T47D (cell line): ENCODE data around the gene SNUPN.
A peak's percentile ranks its signal among the peaks of the same experiment; 100 is the strongest.
"Not testable (repeated sequence)": the region's sequence is repeated elsewhere in the genome, so short reads cannot be mapped to it uniquely, and the experiment has no call there.

ENCODE experiments used
- DNase-seq, 2 experiments: peaks; one replicate each; pipeline versions ENCODE4 v3.0.0 to v3.0.0-alpha.2; 2011 to 2012; ENCODE audit warnings: low read depth in 1 of 2, low spot score in 1 of 2
- JUND ChIP-seq: IDR thresholded peaks from 2 replicates; pipeline ENCODE4 v1.6.1; 2012; ENCODE audit warnings: low read depth
- in situ Hi-C: cut with HindIII; loops from 2 replicates; pipeline ENCODE4 v1.10.0; 2016; ENCODE audit warnings: low sequenced_read_pairs, low pct_unique_long_range_greater_than_20kb

SNUPN gene

DNA sequence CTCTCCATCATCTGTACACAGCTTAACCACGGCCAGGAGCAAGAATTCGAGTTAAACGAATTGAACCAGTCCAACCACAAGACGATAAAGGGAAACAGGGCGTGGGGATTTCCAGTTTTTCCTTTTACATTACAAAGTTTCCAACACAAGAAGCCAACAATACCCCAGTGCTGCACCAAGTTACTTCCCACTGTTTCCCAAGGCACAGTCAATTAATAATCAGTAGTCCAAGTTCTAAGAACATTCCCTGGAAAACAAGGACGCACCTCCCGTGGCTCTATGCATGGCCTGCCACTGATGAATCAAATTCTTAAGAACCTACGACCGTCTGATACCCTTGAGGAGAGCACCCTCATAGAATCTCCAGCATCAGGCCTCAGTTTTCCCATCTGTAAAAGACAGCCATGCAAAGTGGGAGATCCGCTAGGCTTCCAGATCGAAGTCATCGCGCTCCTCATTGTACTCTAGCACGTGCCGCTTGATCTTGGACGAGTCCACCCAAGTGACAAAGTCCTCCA lies 13.7 kb upstream of the SNUPN start:
- in situ Hi-C loops: no loop called here
- no peak for TF ChIP-seq JUND
- peak in 1 of 2 experiments; percentile 33 for DNase-seq

DNA sequence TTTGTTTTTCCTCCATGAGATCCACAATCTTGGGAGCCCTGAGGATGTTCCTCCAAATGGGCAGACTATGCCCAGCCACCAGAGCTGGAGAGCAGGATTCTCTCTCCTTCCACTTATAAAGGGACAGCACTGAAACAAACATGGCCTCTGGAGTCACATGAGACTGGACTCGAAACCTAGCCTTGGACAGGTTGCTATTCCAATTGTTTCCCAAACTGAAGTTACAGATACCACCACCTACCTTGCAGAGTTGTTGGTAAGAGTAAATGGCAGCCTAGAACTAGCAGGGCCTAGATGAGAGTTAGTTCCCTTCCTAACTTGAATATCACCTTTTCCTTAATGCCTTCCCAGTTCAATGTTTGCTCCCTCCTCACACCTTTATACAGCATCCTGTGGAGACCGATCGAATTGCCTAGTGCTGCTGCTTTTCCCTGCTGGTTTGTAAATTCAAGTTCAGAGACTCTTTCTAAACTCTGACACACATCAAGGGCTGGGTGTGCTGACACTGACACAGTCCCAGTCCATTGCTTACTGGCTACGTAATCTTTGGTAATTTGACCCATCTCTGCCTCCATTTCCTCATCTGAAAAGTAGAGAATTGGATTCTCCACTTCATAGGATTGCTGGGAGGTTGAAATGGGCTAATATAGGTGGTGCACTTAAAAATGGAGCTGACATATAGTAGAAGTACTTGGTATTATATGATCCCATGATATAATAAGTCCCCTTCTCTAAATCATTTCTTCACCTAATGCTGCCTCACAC lies 11.9 kb upstream of the SNUPN start:
- TF ChIP-seq JUND: no peak
- in situ Hi-C loops: no loop called here
- no peak for DNase-seq

DNA sequence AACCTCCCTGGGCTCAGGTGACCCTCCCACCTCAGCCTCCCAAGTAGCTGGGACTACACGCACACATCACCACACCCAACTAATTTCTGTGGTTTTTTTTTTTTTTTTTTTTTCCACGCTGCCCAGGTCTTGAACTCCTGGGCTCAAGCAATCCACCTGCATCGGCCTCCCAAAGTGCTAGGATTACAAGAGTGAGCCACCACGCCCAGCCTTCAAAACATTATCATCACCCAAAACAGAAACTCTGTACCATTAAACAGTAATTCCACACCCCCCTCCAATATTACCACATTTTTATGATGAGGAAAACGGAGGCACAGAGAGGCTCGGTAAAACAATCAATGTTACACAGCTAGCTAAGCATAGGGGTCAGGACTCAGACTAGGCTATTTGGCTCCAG lies 10.5 kb upstream of the SNUPN start:
- no peak for TF ChIP-seq JUND
- in situ Hi-C loops: no loop called here
- DNase-seq: no peak

DNA sequence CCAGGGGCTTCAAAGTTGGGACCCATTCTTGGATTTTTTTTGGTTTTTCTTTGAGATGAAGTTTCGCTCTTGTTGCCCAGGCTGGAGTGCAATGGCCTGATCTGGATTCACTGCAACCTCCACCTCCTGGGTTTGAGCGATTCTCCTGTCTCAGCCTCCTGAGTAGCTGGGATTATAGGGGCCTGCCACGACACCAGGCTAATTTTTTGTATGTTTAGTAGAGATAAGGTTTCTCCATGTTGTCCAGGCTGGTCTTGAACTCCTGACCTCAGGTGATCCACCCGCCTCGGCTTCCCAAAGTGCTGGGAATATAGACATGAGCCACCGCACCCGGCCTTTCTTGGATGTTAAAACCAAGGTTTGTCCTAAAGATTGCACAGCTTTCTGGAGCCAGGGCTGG lies 8.4 kb upstream of the SNUPN start:
- in situ Hi-C loops, DNase-seq: not testable (repeated sequence)

DNA sequence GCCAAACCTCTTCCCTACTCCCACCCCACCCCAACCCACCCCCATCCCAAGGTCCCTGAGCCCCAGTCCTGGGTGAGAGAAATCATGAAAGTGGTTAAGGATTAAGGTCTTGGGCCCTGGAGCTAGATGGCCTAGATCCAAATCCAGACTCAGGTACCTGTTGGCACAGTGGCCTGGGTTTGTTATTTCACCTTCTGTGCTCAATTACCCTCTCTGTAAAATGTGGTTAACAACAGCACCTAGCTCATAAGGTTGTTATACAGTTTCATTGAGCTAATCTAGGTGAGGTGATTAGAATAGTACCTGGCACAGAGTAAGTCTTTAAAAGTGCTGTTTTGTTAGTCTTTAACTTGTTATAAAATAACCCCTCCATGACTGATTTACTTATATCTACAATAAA lies 6.4 kb upstream of the SNUPN start:
- in situ Hi-C loops: no loop called here
- TF ChIP-seq JUND: no peak
- peak in 1 of 2 experiments; percentile 37 for DNase-seq

DNA sequence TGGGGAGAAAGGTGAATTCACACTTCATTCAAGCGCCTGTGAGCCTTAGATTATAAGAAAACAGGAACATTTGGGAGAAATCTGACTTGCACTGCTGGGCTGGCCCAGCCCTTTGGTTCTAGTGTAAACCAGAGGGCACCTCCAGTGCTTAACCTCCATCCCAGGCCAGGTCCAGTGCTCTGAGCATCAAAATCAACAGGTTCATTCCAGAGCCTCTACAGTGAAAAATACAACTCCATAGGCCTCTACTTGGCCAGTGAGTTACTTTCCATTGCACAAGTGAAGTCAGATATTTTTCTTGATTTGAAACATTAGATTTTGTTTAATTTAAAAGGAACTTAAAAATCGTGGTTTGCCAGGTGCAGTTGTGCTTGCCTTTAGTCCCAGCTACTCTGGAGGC lies 3.0 kb downstream of the SNUPN start:
- TF ChIP-seq JUND: no peak
- DNase-seq: no peak
- in situ Hi-C loops: no loop called here

DNA sequence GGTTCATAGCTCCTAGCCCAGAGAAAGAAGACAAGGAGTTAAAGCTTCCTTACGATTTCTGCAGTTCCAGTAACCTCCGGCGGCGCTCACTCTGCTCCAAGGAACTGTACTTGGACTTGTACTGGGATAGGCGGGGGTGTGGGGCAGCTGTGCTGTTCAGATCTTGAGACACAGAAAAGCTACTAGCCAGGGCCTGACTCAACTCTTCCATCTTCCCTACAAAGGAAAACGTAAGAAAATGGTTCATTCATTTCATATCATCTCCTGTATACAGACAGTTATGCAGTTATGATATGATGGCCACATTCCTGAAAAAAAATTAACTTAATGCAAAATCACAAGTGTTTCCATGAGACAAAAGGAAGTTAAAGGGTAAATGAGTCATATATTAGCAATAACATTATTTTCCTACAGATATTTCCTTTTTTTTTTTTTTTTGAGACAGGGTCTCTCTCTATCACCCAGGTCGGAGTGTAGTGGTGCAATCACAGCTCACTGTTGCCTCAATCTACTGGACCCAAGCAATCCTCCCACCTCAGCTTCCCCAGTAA lies 4.6 kb downstream of the SNUPN start:
- peak in 1 of 2 experiments; percentile 41 for DNase-seq
- TF ChIP-seq JUND: no peak
- in situ Hi-C loops: no loop called here

DNA sequence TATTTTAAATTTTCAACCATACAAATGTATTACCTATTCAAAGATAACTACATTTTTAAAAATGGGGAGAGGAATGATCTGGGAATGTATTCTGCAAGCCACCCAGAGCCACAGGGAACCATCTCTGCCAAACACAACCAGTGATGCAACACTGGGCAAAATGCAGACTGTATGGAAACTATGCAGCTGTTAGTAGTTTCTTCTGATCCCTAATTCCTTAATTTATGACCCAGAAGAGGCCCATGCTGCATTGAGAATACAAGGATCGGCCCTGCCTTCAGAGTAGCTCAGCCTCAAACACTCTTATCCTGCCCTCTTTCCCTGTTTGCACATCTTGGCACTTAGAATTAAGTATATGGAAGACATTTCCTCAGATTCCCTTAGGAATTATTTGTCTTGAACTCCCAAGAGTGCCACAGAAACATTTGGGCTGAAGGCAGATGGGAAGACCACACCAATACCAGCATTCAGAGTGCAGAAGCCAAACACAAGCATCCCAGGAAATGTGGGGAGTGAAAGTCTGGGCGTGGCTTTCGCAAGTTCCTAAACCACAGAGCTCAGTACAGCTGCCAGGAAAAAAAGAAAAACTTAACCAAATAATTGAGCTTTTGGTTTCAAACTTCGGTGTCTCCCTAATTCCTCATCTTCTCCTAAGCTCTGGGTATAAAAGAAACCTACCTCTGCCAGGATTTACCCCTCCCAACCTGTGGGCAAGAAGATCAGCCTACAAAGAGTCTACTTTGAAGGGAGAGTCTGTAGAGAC lies 5.3 kb downstream of the SNUPN start:
- DNase-seq: no peak
- TF ChIP-seq JUND: no peak
- in situ Hi-C loops: no loop called here

DNA sequence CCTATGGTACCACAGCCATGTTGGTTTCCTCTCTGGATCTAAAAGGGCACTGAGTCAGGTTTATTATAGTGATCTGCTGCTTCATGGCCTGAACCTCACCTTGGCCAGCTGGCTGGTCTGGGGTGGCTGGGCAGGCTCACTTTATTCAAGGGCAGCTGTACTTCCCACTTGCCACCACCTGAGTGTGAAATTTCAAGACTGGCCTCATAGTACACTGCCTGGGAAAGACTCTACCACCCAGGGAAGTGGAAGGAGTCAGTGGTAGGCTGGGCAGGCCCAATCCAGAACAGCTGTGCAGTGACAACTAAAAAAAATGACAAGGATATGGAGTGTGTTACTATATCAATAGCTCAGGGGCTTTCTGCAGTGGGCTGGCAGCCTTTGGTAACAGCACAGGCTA lies 8.8 kb downstream of the SNUPN start:
- DNase-seq: no peak
- in situ Hi-C loops: no loop called here
- no peak for TF ChIP-seq JUND

DNA sequence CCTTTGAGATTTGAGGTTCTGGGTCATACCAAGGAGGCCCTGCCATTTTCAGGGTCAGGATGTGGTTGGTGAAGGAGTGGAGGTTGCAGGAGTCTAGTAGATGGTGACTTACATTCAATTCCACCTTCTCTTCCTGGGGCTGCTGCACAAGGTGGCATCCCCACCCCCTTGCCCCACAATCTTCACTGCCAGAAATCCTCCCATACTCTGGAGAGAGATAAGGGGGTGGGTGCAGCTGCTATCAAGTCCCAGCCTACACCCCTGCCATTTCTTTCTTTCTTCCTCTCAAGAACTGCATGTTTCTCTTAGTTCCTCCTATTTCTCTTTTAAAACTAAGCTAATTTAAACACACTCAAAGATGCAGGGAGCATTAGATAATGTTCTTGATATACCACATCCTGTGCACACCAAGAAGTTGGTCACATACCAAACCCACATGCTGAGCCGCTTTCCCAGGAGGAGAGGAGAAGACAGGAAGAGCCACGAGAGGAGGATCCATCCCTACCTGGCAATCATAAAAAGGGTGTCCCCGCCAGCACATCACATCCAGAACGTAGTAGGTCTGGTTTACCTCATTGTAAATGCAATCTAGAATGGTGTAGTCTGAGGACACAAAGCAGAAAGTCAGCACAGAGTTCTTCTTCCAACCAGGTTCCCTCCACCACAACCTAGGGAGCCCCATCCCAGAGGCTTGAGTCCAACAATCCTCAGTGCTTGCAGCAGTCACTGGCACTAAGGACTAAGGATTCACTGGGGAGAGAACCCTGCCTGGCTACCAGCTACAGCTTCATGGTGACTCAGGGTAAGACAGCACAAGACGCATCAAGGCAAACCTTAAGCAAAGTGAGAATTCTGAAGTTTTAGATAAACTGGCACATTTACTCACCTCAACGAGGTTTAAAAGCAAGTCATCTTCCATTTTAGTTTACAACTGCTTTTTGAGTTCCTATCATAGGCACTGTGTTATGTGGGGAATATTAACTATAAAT lies 18.5 kb downstream of the SNUPN start:
- DNase-seq: no peak
- in situ Hi-C loops: no loop called here
- no peak for TF ChIP-seq JUND

DNA sequence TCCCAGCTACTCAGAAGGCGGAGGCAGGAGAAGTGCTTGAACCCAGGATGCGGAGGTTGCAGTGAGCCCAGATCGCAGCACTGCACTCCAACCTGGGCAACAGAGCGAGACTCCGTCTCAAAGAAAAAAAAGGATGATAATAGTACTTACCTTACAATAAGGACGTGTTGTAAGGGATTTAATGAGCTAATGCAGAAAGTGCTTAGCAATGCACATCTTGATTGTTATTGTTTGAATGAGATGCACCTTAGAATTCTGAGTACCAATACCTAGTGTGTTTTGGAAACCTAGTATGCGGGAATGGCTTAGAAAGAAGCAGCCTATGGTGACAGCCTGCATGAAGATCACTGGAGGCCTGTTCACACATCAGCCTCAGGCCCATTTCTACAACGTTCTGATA lies 19.5 kb downstream of the SNUPN start:
- TF ChIP-seq JUND: no peak
- no peak for DNase-seq
- in situ Hi-C loops: no loop called here

DNA sequence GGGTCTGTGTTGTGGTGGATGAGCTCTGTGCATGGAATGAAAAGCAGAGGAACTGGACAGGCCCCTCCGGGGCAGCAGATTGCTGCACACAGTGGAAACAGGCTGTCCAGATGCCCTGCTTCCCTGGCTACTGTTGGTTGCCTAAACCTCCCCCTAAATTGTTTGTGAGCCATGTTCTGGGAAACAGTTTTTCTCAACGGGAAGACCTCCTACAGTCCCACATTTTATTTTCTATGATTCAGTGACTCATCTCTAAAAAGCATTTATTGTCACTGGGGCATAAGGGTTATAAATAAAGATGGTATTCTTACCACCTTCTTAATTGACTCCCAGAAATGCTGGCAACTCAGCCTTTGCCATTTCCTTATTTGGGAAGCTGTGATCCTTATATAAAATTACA lies 26.1 kb downstream of the SNUPN start:
- DNase-seq: no peak
- no peak for TF ChIP-seq JUND
- in situ Hi-C loops: no loop called here
